ENCODE results near the gene ASB13. TPM values are rescaled to one million over a fixed set of nuclear protein-coding genes. Genes with fewer than 3 reads are reported as not detected.

Gene ASB13
- total RNA-seq, 3 donors from 2014 or later (not counting 1 experiment from before 2014, with no cell fraction given) = 0.99 to 2.4 (median 1.4) TPM

GRCh38 chr10:5629303-5630111, 36.9 kb downstream of the ASB13 start:
- no peaks in the 10 kb centered on the region for H3K36me3 ChIP-seq (ENCODE audit: control insufficient read depth, insufficient read depth, low read length)
- ATAC-seq (peak; percentile 93 to 99 (median 99)), DNase-seq (peak; percentile 73 to 92)
- H3K9me3 ChIP-seq (ENCODE audit: control insufficient read depth, insufficient read depth, low read length) = no peaks in the 10 kb centered on the region
- no peaks in the 10 kb centered on the region for H3K9me3 Mint-ChIP-seq
- H3K27me3 Mint-ChIP-seq (ENCODE audit: low read depth in 2 of 2) = peaks cover 8 to 15% of the 10 kb centered on the region in 2 donors
- H3K4me1 ChIP-seq (ENCODE audit: control insufficient read depth, insufficient read depth, low read length) = no peaks in the 10 kb centered on the region
- H3K27ac Mint-ChIP-seq = no peak overlapping the region
- no peak overlapping the region for H3K27ac ChIP-seq (ENCODE audit: low read length)
- H3K4me1 Mint-ChIP-seq = peaks cover 4 to 10% of the 10 kb centered on the region in 2 donors
- intact Hi-C loops (cut with micrococcal nuclease) = loop anchor here (1.0 kb wide), 1 partner anchor 244 kb away; no protein-coding TSS in a partner anchor
- peaks cover 5% of the 10 kb centered on the region for H3K27me3 ChIP-seq (ENCODE audit: control insufficient read depth, insufficient read depth, low read length)
- H3K36me3 Mint-ChIP-seq = no peaks in the 10 kb centered on the region
- H3K4me3 Mint-ChIP-seq = no peak overlapping the region
- no peak overlapping the region for H3K4me3 ChIP-seq (ENCODE audit: low read length)
- peak; percentile 93 for TF ChIP-seq CTCF (IDR thresholded peaks at IDR 0.05)
- WGBS (ENCODE audit: insufficient coverage) = under 1% methylated on average over 6 of the region's 7 CpGs

- TF ChIP-seq CTCF (IDR thresholded peaks at IDR 0.05) = no peak
- no peak for ATAC-seq
- Mint-ChIP-seq H3K4me3 (no peak overlapping the region), H3K4me1 (peaks cover 4 to 10% of the 10 kb centered on the region in 2 donors), H3K9me3 (no peaks in the 10 kb centered on the region), H3K27me3 (ENCODE audit: low read depth in 2 of 2) (peaks cover 8 to 15% of the 10 kb centered on the region in 2 donors), H3K36me3 (no peaks in the 10 kb centered on the region), H3K27ac (no peak overlapping the region)
- H3K4me3 ChIP-seq (ENCODE audit: low read length) = no peak overlapping the region
- DNase-seq = no peak
- no peaks in the 10 kb centered on the region for H3K9me3 ChIP-seq (ENCODE audit: control insufficient read depth, insufficient read depth, low read length)
- WGBS (ENCODE audit: insufficient coverage) = 45% methylated on average over 15 of the region's 15 CpGs
- intact Hi-C loops (cut with micrococcal nuclease) = no loop called here
- H3K27me3 ChIP-seq (ENCODE audit: control insufficient read depth, insufficient read depth, low read length) = peaks cover 5% of the 10 kb centered on the region
- H3K27ac ChIP-seq (ENCODE audit: low read length) = no peak overlapping the region
- H3K4me1 ChIP-seq (ENCODE audit: control insufficient read depth, insufficient read depth, low read length) = no peaks in the 10 kb centered on the region
- H3K36me3 ChIP-seq (ENCODE audit: control insufficient read depth, insufficient read depth, low read length) = no peaks in the 10 kb centered on the region
Observed at GRCh38 chr10:5628451-5629302, 37.7 kb downstream of the ASB13 start.

- no peak overlapping the region for H3K27ac ChIP-seq (ENCODE audit: low read length)
- peaks cover 6% of the 10 kb centered on the region for H3K4me1 ChIP-seq (ENCODE audit: control insufficient read depth, insufficient read depth, low read length)
- no peak for TF ChIP-seq CTCF (IDR thresholded peaks at IDR 0.05)
- no peak overlapping the region for H3K4me3 ChIP-seq (ENCODE audit: low read length)
- intact Hi-C loops (cut with micrococcal nuclease) = no loop called here
- ATAC-seq = no peak
- Mint-ChIP-seq H3K9me3 (no peaks in the 10 kb centered on the region), H3K27ac (no peak overlapping the region), H3K4me1 (peaks cover 4 to 10% of the 10 kb centered on the region in 2 donors), H3K4me3 (no peak overlapping the region), H3K36me3 (no peaks in the 10 kb centered on the region), H3K27me3 (ENCODE audit: low read depth in 2 of 2) (peaks cover 8 to 15% of the 10 kb centered on the region in 2 donors)
- no peaks in the 10 kb centered on the region for H3K36me3 ChIP-seq (ENCODE audit: control insufficient read depth, insufficient read depth, low read length)
- H3K9me3 ChIP-seq (ENCODE audit: control insufficient read depth, insufficient read depth, low read length) = no peaks in the 10 kb centered on the region
- peaks cover 5% of the 10 kb centered on the region for H3K27me3 ChIP-seq (ENCODE audit: control insufficient read depth, insufficient read depth, low read length)
- DNase-seq = no peak
- 98% methylated on average over 7 of the region's 7 CpGs for WGBS (ENCODE audit: insufficient coverage)
Observed at GRCh38 chr10:5627486-5628044, 38.8 kb downstream of the ASB13 start.

Measured in natural killer cell (primary cell).